ENCODE results near the gene BSN. TPM values are rescaled to one million over a fixed set of nuclear protein-coding genes. Genes with fewer than 3 reads are reported as not detected.
A peak's percentile ranks its signal among the peaks of the same experiment; 100 is the strongest.

BSN gene
- total RNA-seq, 4 donors from 2014 or later, result 0.04 to 0.59 (median 0.15) TPM

DNA sequence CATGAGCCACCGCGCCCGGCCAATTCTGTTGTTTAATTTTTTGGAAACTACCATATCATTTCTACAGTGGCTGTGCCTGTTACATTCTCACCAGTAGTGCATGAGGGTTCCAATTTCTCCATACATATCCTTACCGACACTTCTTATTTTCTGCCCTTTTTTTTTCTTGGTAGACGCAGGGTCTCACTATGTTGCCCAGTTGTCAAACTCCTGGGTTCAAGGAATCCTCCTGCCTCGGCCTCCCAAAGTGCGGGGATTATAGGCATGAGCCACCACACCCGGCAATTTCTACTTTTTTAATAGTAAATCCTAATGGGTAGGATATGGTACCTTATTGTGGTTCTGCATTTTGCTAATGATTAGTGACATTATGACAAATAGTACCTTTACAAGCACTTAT lies 155.6 kb downstream of the BSN start:
- no peaks in the 10 kb centered on the region for H3K27me3 ChIP-seq
- no peaks in the 10 kb centered on the region for H3K9me3 ChIP-seq
- WGBS, result over 99% methylated on average over 8 of the region's 8 CpGs
- H3K36me3 ChIP-seq, result peaks cover 35% of the 10 kb centered on the region
- no peak overlapping the region for H3K27ac ChIP-seq
- no peak for DNase-seq (ENCODE audit: low spot score in 2 of 2)
- TF ChIP-seq EP300 (IDR thresholded peaks at IDR 0.05) (no peak), CTCF (IDR thresholded peaks at IDR 0.05) (no peak), POLR2A (IDR thresholded peaks at IDR 0.05) (no peak), POLR2AphosphoS5 (IDR thresholded peaks at IDR 0.05) (no peak)
- H3K4me1 ChIP-seq, result no peaks in the 10 kb centered on the region
- H3K4me3 ChIP-seq, result no peak overlapping the region

DNA sequence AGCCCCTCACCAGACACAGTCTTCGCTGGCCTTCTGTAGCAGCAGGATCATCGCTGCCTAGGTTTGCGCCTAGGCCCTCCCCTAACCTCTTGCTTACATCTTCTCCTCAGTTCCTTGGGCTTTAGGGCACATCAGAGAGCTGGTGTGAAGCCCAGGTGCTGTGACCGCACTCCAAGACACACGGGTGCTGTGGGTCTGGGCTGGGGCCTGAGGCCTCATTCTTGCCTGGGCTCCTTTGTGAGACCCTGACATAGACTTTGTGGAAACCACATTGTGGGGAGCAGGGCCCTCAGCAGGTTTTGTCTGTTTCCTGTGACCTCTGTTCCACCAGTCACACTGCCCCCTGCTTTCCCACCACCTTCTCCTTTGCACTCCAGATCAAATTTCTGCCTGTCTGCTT lies 157.2 kb downstream of the BSN start:
- Histone ChIP-seq H3K27me3 (no peaks in the 10 kb centered on the region), H3K4me1 (no peaks in the 10 kb centered on the region)
- DNase-seq (ENCODE audit: low spot score in 2 of 2), result peak in 1 of 2 donors; percentile 25

GRCh38 chr3:49712166-49712565 lies 157.9 kb downstream of the BSN start:
- Histone ChIP-seq H3K27me3 (no peaks in the 10 kb centered on the region), H3K27ac (no peak overlapping the region), H3K4me3 (no peak overlapping the region), H3K9me3 (no peaks in the 10 kb centered on the region), H3K4me1 (no peaks in the 10 kb centered on the region), H3K36me3 (peaks cover 20% of the 10 kb centered on the region)
- TF ChIP-seq POLR2A (IDR thresholded peaks at IDR 0.05) (no peak), POLR2AphosphoS5 (IDR thresholded peaks at IDR 0.05) (no peak), CTCF (IDR thresholded peaks at IDR 0.05) (no peak), EP300 (IDR thresholded peaks at IDR 0.05) (no peak)
- DNase-seq (ENCODE audit: low spot score in 2 of 2), result peak in 1 of 2 donors; percentile 26
- WGBS, result 93% methylated on average over 11 of the region's 11 CpGs

More for the DNA sequence above, 157.2 kb downstream of the BSN start:
- 91% methylated on average over 5 of the region's 5 CpGs for WGBS
- no peak for TF ChIP-seq EP300 (IDR thresholded peaks at IDR 0.05)
- TF ChIP-seq CTCF (IDR thresholded peaks at IDR 0.05), result no peak
- TF ChIP-seq POLR2A (IDR thresholded peaks at IDR 0.05), result no peak
- no peak for TF ChIP-seq POLR2AphosphoS5 (IDR thresholded peaks at IDR 0.05)
- H3K36me3 ChIP-seq, result peaks cover 26% of the 10 kb centered on the region
- H3K27ac ChIP-seq, result no peak overlapping the region
- no peaks in the 10 kb centered on the region for H3K9me3 ChIP-seq
- H3K4me3 ChIP-seq, result no peak overlapping the region

- TF ChIP-seq CTCF (IDR thresholded peaks at IDR 0.05) (no peak), EP300 (IDR thresholded peaks at IDR 0.05) (no peak), POLR2A (IDR thresholded peaks at IDR 0.05) (no peak), POLR2AphosphoS5 (IDR thresholded peaks at IDR 0.05) (no peak)
- H3K4me3 ChIP-seq, result no peak overlapping the region
- H3K27ac ChIP-seq, result no peak overlapping the region
- H3K27me3 ChIP-seq, result no peaks in the 10 kb centered on the region
- H3K9me3 ChIP-seq, result no peaks in the 10 kb centered on the region
- peaks cover 5% of the 10 kb centered on the region for H3K4me1 ChIP-seq
- 61% methylated on average over 7 of the region's 7 CpGs for WGBS
- peaks cover 19% of the 10 kb centered on the region for H3K36me3 ChIP-seq
- DNase-seq (ENCODE audit: low spot score in 2 of 2), result no peak
Measured at GRCh38 chr3:49712631-49713317, 158.5 kb downstream of the BSN start.

DNA sequence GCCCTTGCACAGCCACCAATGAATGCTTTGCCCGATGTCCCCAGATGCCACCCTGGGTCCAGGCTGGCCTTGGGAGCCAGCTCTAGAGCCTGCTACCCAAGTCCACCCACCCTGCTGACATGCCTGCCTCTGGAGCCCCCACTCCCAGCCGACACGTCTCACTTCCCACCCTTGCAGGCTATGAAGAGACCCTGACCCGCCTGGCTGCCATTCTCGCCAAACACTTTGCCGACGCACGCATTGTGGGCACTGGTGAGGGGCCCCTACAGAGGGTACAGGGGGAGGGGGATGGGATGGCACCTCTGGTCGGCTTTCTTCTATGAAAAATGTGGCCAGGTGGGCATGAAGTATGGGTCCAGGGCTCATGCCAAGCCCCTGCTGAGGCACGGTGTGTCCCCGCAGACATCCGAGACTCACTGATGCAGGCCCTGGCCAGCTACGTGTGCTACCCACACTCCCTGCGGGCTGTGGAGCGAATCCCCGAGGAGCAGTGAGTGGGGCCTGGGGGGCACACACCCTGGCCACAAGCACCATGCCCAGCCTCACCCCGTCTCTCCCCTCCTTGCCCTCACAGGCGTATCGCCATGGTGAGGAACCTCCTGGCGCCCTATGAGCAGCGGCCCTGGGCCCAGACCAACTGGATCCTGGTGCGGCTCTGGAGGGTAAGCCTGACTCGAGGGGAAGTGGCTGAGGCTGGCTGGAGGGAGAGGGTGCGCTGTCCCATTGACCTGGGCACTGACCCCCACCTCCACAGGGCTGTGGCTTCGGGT lies 159.2 kb downstream of the BSN start:
- no peak for TF ChIP-seq POLR2A (IDR thresholded peaks at IDR 0.05)
- TF ChIP-seq EP300 (IDR thresholded peaks at IDR 0.05), result no peak
- no peak for TF ChIP-seq CTCF (IDR thresholded peaks at IDR 0.05)
- TF ChIP-seq POLR2AphosphoS5 (IDR thresholded peaks at IDR 0.05), result no peak
- Histone ChIP-seq H3K27me3 (no peaks in the 10 kb centered on the region), H3K4me1 (peaks cover 12% of the 10 kb centered on the region), H3K9me3 (no peaks in the 10 kb centered on the region), H3K36me3 (peaks cover 19% of the 10 kb centered on the region), H3K4me3 (no peak overlapping the region), H3K27ac (no peak overlapping the region)
- DNase-seq (ENCODE audit: low spot score in 2 of 2), result no peak
- 94% methylated on average over 13 of the region's 25 CpGs for WGBS

Measured in suprapubic skin (tissue), 4 donors.